Muscle layer of duodenum (tissue), 2 donors: Measurements from ENCODE around the gene ADAM10.
A peak's percentile ranks its signal among the peaks of the same experiment; 100 is the strongest.

Source experiments
- H3K27ac ChIP-seq: one replicate; pipeline ENCODE4 v1.7.0; 2013; ENCODE audit warnings: mild to moderate bottlenecking, low read length
- H3K27me3 ChIP-seq: one replicate; pipeline ENCODE4 v1.7.0; 2013; ENCODE audit warnings: low read depth, mild to moderate bottlenecking, control low read depth, low read length
- H3K36me3 ChIP-seq, 2 donors: one replicate each; pipeline ENCODE4 v1.7.0; 2013; ENCODE audit warnings: low read length in 2 of 2, control low read depth in 1 of 2, mild to moderate bottlenecking in 1 of 2; ENCODE audit not compliant: insufficient read depth in 2 of 2, control insufficient read depth in 1 of 2
- H3K4me1 ChIP-seq, 2 donors: one replicate each; pipeline ENCODE4 v1.7.0; 2013; ENCODE audit warnings: low read length in 2 of 2, mild to moderate bottlenecking in 2 of 2, control low read depth in 1 of 2, moderate library complexity in 1 of 2; ENCODE audit not compliant: insufficient read depth in 2 of 2, control insufficient read depth in 1 of 2
- H3K4me3 ChIP-seq, 2 donors: one replicate each; pipeline ENCODE4 v1.7.0; 2013; ENCODE audit warnings: low read length in 2 of 2, low read depth in 1 of 2, mild to moderate bottlenecking in 1 of 2
- H3K9me3 ChIP-seq, 2 donors: one replicate each; pipeline ENCODE4 v1.7.0; 2013; ENCODE audit warnings: low read length in 2 of 2, control low read depth in 1 of 2, mild to moderate bottlenecking in 1 of 2; ENCODE audit not compliant: control insufficient read depth in 1 of 2
- donor health status: healthy.

The ADAM10 gene

DNA sequence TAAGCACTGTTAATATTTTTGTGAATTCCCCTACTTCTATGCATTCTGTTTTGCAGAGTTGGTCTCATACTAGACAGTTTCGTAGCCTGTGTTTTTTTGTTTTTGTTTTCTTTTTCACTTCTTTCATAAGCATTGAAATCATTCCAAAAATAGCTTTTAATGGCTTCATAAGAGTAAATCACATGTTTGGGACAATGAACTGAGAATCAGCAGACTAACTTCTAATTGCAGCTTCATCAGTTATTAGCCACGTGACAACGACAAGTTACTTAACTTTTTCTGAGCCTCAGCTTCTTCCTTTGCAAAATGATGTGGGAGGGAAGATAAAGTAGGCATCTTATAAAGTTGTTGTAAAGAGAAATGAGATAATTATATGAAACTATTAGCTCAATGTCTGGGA, 193.0 kb downstream of the ADAM10 start:
- Histone ChIP-seq H3K36me3 (no peaks in the 10 kb centered on the region), H3K27ac (no peak overlapping the region), H3K4me1 (peaks cover 0 to 5% of the 10 kb centered on the region in 2 donors)

GRCh38 chr15:58556028-58556361, 193.5 kb downstream of the ADAM10 start:
- no peaks in the 10 kb centered on the region for H3K9me3 ChIP-seq
- H3K36me3 ChIP-seq: no peaks in the 10 kb centered on the region
- no peak overlapping the region for H3K4me3 ChIP-seq
- H3K27me3 ChIP-seq: no peaks in the 10 kb centered on the region
- H3K4me1 ChIP-seq: peaks cover 0 to 5% of the 10 kb centered on the region in 2 donors
- no peak overlapping the region for H3K27ac ChIP-seq

More for the DNA sequence above, 193.0 kb downstream of the ADAM10 start:
- H3K27me3 ChIP-seq: no peaks in the 10 kb centered on the region
- H3K4me3 ChIP-seq: no peak overlapping the region
- H3K9me3 ChIP-seq: no peaks in the 10 kb centered on the region

GRCh38 chr15:58555162-58556027, 194.1 kb downstream of the ADAM10 start:
- Histone ChIP-seq H3K36me3 (no peaks in the 10 kb centered on the region), H3K4me1 (peaks cover 0 to 5% of the 10 kb centered on the region in 2 donors), H3K4me3 (no peak overlapping the region), H3K27me3 (no peaks in the 10 kb centered on the region), H3K27ac (no peak overlapping the region), H3K9me3 (no peaks in the 10 kb centered on the region)

GRCh38 chr15:58554758-58555157, 194.7 kb downstream of the ADAM10 start:
- Histone ChIP-seq H3K4me3 (no peak overlapping the region), H3K4me1 (peaks cover 4 to 5% of the 10 kb centered on the region in 2 donors), H3K9me3 (no peaks in the 10 kb centered on the region), H3K27ac (no peak overlapping the region), H3K27me3 (no peaks in the 10 kb centered on the region), H3K36me3 (no peaks in the 10 kb centered on the region)

GRCh38 chr15:58553365-58553918, 196.1 kb downstream of the ADAM10 start:
- Histone ChIP-seq H3K4me1 (peaks cover 5 to 6% of the 10 kb centered on the region in 2 donors), H3K27ac (no peak overlapping the region), H3K36me3 (no peaks in the 10 kb centered on the region), H3K9me3 (no peaks in the 10 kb centered on the region), H3K4me3 (no peak overlapping the region), H3K27me3 (no peaks in the 10 kb centered on the region)

- no peak overlapping the region for H3K4me3 ChIP-seq
These were observed 196.8 kb downstream of the ADAM10 start for GRCh38 chr15:58552505-58553364.

DNA sequence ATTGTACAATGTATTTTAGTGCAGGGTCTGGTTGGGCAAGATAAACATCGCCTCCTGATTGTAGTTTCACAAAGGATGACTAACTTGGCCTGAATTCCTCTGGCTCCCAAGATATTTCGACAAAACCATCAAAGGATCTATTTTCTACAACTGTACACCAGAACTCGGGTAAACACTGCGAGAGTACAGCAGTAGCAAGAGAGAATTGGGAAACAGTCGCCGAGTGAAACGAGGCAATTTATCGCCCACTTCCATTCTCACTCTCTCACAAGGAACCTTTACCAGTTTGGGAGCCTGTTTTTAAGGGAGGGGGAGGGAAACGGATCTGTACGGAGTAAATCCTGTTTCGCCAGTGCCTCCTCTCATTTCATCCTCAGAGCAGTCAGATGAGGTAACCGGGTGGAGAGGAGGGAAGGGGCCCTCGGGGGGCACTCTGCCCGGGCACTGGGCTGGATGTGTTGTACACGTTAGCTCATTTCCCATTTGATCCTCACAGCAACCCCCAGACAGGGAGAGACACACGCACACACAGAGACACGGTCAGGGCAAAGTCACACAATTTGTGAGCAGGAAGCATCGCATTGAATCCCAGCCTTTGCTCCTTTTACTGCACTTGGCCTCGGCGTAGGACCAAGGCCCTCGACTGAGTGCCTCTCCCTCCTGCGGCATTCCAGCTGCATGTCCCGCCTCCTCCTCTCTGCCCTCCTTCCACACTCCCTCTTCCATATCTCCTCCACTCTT, 197.6 kb downstream of the ADAM10 start:
- no peaks in the 10 kb centered on the region for H3K9me3 ChIP-seq
- peaks cover 5 to 6% of the 10 kb centered on the region in 2 donors for H3K4me1 ChIP-seq
- no peaks in the 10 kb centered on the region for H3K27me3 ChIP-seq
- H3K36me3 ChIP-seq: no peaks in the 10 kb centered on the region
- peak overlapping the region; percentile 46 for H3K27ac ChIP-seq
- H3K4me3 ChIP-seq: no peak overlapping the region

More at GRCh38 chr15:58552505-58553364, 196.8 kb downstream of the ADAM10 start:
- H3K27ac ChIP-seq: peak overlapping the region; percentile 20
- H3K4me1 ChIP-seq: peaks cover 5 to 6% of the 10 kb centered on the region in 2 donors
- H3K9me3 ChIP-seq: no peaks in the 10 kb centered on the region
- no peaks in the 10 kb centered on the region for H3K27me3 ChIP-seq
- H3K36me3 ChIP-seq: no peaks in the 10 kb centered on the region

DNA sequence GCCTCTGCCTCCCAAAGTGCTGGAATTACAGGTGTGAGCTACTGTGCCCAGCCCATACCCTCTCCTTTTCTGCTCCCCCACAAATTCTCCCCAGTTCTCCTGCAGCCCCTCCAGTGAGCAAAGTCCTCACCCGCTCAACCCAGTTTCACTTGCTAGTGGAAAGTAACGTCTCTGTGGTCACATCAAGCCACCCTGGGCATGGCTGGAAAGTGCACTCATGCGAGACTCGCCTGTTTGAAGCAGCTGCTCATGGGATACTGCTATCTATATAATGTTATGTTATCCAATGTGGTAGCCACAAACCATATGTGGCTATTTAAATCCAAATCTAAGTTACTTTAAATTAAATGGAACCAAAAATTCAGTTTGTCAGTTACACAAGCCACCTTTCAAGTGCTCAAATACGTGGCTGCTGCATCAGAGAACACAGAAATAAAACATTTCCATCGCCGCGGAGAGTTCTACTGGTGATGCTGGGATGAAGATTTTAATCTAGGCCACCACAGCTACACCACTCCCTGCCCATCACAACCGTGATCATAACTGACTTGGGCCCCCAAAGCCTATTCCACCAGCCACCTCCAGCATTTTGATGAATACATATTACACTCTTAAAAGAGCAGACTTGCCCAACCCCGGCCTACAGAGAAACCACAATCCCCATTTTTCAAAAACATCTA, 198.3 kb downstream of the ADAM10 start:
- peaks cover 5 to 6% of the 10 kb centered on the region in 2 donors for H3K4me1 ChIP-seq
- H3K4me3 ChIP-seq: no peak overlapping the region
- no peaks in the 10 kb centered on the region for H3K9me3 ChIP-seq
- H3K27ac ChIP-seq: peak overlapping the region; percentile 46
- no peaks in the 10 kb centered on the region for H3K27me3 ChIP-seq
- H3K36me3 ChIP-seq: no peaks in the 10 kb centered on the region

- Histone ChIP-seq H3K36me3 (no peaks in the 10 kb centered on the region), H3K27me3 (no peaks in the 10 kb centered on the region), H3K4me1 (peaks cover 5 to 6% of the 10 kb centered on the region in 2 donors), H3K27ac (no peak overlapping the region), H3K9me3 (no peaks in the 10 kb centered on the region), H3K4me3 (no peak overlapping the region)
These were observed 199.8 kb downstream of the ADAM10 start for GRCh38 chr15:58549785-58550074.

DNA sequence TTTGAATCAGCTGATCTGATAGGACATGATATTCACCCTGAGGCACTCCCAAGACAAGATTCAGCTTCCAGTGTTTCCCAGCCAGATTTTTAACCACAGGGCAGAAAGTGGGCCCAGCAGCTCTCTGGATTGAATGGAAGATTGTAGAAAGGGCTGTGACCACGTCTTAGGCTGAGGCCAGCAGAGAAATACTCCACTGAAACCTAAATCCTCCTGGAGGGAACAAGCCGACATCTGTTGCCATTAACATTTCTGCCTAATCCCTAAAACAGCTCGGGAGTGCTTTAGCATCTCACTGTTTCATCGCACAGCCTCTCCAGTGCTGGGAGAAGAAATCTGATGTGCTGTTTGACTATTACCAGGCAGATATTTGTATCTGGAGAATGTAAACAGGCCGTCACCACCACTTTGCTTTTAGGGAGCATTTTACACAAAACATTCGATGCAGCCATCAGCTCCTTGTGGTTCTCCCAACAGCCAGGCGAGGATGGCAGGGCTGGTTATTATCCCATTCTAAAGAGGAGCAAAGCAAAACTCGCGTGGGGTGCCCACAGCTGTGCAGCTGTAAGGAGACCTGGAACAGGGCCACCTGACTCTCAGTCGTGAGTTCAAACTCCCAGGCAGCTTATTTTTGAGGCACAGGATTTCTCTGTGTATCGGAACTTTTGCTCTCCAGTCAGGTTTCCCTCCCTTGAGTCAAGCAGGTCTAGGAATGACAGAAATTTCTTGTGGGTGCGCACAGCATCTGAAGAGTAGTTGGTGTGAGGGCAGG, 200.3 kb downstream of the ADAM10 start:
- Histone ChIP-seq H3K4me3 (no peak overlapping the region), H3K27ac (no peak overlapping the region), H3K27me3 (no peaks in the 10 kb centered on the region), H3K9me3 (no peaks in the 10 kb centered on the region), H3K4me1 (peaks cover 5 to 6% of the 10 kb centered on the region in 2 donors), H3K36me3 (no peaks in the 10 kb centered on the region)
